Stimulated activated CD4-positive, alpha-beta T cell treated with anti-CD3 and anti-CD28 coated beads, Interleukin-2, amount 100 ng/mL, for 4 hours (primary cell): ENCODE data around the gene MMP26.

Source experiments
- DNase-seq: peaks from one replicate; pipeline ENCODE4 v3.0.0-alpha.2; 2020; ENCODE audit warnings: low read depth

The MMP26 gene

GRCh38 chr11:4704054-4704789, at the start of gene MMP26:
Gene MMP26 (plus strand): TSS chr11:4704784.
- no peak for DNase-seq

DNA sequence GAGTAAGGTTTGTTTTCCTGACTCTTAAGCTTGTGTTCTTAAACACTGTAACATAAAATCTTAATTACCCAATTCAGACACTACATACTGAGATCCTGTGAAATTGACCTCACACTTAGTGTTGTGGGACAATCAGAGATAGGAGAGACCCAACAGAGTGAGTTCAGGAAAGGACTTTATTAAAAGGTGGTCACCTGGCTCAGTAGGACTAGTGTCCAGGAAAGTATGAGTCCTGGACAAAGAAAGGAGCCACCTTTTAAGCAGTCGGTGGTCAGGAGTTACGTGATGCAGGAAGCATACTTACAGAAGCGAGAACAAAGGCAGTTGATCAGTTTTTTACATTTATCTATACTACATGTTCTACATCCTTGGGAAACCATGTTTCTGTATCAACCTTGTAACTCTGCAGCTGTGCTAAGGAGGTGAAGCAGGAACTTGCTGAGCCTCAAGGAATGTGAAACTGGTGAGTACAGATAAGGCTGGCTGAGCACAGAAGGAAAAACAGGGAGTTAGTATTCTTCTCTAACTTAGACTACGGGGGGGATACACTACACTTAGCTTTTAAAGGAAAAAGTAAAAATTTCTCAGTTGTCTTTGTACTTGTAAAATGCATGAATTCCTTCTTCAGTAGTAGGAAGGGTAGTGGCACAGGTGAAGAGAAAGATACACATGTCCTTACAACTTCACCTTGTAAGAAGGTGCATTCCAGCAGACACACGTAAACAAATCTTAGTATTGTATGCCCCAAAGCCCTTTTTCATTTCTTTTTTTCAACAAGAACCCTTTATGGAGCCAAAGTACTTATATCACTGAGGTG, 45.7 kb upstream of the MMP26 start:
- DNase-seq, result no peak

DNA sequence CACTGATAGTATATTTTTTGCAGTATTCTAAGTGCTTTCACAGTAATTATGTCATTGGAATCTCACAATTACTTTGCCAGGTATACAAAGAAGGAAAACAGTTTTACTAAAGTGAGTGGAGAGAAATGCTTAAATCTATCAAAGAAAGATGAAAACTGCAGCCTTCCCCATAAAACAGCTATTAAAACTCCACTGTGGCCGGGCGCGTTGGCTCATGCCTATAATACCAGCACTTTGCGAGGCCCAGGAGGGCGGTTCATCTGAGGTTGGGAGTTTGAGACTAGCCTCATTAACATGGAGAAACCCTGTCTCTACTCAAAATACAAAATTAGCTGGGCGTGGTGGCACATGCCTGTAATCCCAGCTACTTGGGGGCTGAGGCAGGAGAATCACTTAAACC, 41.7 kb upstream of the MMP26 start:
- DNase-seq, result no peak

DNA sequence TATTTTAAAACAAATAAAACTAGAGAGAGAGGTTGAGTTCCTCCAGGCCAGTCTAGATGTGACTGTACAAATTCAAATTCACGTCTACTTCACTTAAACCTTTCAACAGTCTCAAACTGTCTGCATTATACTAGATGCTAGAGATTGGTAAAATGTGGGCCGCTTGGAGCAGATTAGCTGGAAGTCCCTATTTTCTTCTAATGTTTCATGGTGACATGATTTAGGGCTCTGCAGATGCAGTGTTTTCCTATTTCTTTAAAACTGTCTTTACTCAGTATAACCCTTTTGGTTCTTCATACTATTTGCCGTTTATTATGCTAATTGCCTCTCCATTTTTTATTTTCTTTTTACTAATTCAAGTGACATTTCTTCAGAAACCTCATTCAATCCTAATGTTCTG, 40.4 kb upstream of the MMP26 start:
- no peak for DNase-seq

DNA sequence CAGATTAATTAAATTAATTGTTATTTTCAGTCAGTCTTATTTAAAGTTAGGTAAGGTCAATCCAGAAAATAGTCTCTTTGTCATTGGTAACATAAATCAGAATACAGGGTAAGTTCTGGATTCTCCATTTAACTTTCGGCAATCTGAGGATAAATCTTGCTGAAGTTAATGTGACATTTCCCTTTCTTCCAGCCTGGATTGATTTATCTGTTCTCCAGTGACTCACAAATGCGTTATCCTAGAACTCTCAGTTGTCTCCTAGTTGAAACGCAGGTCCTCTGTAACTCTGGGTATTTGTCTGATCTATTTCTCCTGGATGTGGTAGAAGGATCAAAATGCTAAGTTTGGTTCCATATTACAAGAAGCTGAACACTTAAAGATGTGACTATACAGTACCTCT, 39.8 kb upstream of the MMP26 start:
- no peak for DNase-seq

GRCh38 chr11:4665424-4665823, 39.2 kb upstream of the MMP26 start:
- no peak for DNase-seq

GRCh38 chr11:4671741-4672140, 32.8 kb upstream of the MMP26 start:
- DNase-seq, result no peak

DNA sequence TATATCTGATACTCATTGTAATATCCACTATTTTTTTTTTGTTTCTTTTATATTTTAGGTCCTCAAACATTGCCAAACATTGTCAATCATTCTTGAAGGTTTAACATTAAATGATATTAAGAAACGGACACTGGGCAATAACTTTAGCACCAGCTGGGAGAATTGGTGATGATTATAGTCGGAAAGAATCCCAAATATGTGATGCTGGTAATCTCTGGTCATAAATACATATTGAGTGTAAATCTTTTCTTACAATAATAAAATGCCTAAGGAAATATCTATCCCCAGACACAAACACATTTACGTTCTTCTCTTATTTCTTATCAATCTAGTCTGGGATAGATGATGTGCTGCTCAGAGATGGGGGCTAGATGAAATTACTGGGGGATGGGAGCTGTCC, 32.1 kb upstream of the MMP26 start:
- no peak for DNase-seq

DNA sequence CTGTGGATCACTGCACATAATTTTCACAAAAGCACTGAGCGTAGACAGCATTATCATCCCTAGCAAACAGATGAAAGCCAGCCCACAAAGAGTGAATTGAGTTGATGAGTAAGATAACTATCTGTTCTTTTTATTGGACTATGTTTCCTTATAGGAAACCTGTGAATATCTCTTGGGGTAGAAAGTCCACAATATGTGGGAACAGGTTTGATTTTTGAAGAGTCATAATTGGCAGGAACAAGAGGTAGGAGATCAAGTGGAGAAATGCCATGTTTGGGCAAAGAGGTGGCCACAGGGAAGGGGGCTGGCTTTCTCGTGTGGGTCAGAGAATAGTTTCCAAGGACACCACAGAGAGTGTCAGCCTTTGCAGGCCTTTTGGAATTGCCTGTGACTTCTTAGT, 30.8 kb upstream of the MMP26 start:
- no peak for DNase-seq

DNA sequence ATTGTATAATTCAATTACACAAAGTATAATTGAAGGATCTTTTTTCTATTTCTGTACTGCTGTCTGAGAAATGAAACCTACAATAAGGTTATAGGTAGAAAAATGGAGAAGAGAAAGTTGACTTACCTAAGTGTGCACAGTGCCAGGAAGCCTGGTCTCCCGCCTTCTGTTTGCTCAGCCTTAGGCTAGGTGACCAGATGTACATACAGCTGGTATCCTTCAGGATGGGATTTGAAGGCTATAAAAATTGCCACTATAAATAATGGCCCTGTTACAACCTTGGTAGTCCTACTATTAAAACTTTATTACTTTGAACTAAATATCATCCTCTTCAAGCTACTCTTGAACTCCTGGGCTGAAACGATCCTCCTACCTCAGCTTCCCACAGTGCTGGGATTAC, 26.6 kb upstream of the MMP26 start:
- DNase-seq, result no peak

GRCh38 chr11:4680341-4680740, 24.2 kb upstream of the MMP26 start:
- DNase-seq, result no peak

GRCh38 chr11:4682623-4683419, 21.8 kb upstream of the MMP26 start:
- DNase-seq, result no peak

DNA sequence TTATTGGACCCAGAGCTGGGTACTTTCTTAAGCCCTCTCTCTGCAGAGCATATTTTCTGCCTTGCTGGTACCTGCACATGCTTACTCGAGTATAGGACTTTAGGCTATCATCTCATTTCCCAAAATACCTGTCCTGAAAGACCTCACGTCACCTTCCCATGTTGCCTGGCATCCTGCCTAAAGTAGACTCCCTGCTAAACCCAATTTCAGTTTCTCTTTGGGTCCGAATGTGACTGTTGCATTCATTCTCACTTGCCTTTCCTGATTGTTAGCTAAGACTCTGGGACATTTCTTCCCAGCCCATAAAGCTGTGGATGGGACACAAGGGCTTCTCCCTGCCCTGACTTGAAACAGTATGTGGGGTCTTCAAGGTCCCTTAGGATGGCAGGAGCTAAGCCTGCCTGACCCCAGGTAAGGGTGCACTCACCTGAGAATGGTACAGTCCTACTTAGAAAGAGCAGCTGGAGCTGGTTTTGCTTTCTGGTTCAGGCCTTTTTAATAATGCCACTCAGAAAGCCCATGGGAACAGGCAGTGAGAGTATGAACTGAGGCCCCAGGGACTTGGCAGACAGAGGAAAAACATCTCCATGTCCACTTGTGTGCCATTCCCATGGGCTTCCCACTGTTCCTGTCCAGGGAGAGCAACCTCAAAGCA, 19.8 kb upstream of the MMP26 start:
- DNase-seq, result no peak

- DNase-seq, result no peak
These were observed 9.1 kb upstream of the MMP26 start for GRCh38 chr11:4695442-4695841.

GRCh38 chr11:4697585-4697984, 7.0 kb upstream of the MMP26 start, which contains the start of gene OR51E2:
Gene OR51E2 (minus strand): TSS chr11:4697853. CDS start chr11:4682711, 15,142 bp downstream.
- no peak for DNase-seq

DNA sequence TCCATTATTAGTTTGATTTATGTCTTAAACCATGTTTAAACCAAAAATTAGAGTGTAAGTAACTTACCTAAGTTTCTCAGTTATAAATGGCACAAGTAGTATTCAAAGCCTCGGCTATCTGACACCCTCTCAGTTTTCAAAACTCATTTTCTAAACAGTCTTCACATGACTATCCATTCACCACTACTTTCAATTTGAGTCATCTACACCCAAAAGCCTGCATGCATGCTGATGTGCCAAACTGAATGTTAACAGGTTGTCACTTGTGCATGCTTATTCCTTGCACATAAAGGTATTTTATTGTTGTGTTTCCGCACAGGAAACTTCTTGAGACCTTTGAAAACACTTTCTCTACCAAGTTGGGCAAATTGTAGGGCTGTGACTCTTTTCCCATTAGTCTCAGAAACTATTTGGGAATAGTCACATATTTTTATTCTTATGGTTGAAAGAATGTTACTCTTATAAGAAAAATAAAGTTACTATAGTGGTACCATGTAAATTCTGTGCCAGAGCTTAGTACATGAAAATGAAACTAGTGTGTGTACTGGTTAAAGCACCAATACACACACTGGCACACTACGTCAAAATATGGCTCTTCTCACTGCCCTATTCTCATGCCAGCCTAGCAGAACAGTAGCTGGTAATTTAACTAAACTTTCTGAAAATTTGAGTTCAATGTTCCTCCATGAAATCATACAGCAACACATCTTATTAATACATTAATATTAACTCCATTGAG, 4.7 kb upstream of the MMP26 start:
- DNase-seq, result no peak

DNA sequence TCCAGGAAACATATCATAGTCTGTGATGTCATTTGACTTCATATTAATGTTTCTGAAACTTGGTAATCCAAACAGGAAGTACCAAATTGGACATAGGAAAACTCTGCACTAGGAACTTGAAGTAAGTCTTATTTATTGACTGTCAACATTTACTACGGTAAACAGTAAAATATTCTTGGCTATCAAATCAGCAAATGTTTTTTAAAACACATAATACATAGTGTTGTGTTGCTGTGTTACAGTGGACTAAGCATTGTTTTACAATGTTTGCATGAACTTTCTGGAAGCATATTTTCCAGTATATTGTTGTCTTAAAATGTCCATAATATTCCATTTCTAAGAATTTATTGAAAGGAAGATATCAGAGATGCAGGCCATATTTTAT, 4.2 kb upstream of the MMP26 start:
- DNase-seq, result no peak

- no peak for DNase-seq
These were observed 278 bp downstream of the MMP26 start for GRCh38 chr11:4704790-4705334.

DNA sequence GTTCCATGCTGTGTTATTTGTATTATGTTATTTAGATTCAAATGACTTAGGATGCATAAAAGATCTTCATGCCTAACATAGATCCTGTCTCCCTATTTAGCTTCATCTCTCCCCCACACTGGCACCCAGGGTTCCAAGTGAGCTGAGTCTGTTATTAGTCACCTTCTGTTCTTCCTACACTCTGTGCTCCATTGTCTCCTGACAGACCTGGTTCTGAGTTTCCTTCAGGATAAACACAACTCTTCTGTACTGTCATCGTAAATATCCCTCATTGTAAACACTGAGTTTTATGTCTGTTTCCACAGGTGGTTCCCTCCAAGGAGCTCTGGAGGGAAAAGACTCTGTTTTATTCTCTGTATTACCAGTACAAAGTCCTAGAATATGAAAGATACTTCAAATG, 8.7 kb downstream of the MMP26 start:
- no peak for DNase-seq

DNA sequence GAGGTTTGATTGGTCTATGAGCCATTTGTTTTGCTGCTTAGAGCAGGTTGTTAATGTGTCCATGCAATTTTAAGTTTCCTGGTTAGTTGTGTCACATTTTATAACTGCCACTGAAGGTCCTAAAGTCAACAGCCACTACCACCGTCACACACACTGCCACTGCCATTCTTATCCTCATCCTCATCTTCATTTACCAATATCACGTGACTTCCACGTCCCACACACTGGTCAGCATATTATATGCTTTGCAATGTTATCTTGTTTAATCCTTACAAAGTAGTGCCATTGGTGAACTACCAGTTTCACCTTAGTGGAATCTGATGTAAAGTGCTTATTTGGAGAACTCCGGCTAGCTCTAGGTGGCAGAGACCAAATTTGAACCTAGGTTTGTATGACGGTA, 9.7 kb downstream of the MMP26 start:
- DNase-seq, result no peak
